Activated naive CD4-positive, alpha-beta T cell treated with anti-CD3 and anti-CD28 coated beads, Interleukin-2, amount 50 U/mL, for 24 hours (primary cell): Measurements from ENCODE around the gene TNFRSF13B.
"Not testable (repeated sequence)": the region's sequence is repeated elsewhere in the genome, so short reads cannot be mapped to it uniquely, and the experiment has no call there.

Source experiments
- H3K27ac Mint-ChIP-seq: one replicate; pipeline ENCODE4 v1.8.0; 2021; ENCODE audit warnings: mild to moderate bottlenecking, mixed read lengths
- H3K27me3 Mint-ChIP-seq: one replicate; pipeline ENCODE4 v1.8.0; 2021; ENCODE audit warnings: mixed read lengths
- H3K36me3 Mint-ChIP-seq: one replicate; pipeline ENCODE4 v1.8.0; 2021; ENCODE audit warnings: mixed read lengths
- H3K4me1 Mint-ChIP-seq: one replicate; pipeline ENCODE4 v1.8.0; 2021; ENCODE audit warnings: mixed read lengths
- H3K4me3 Mint-ChIP-seq: one replicate; pipeline ENCODE4 v1.8.0; 2021; ENCODE audit warnings: mild to moderate bottlenecking, mixed read lengths
- H3K9me3 Mint-ChIP-seq: one replicate; pipeline ENCODE4 v1.8.0; 2021; ENCODE audit warnings: mixed read lengths

Gene TNFRSF13B

GRCh38 chr17:16908273-16908672 lies 63.6 kb downstream of the TNFRSF13B start:
- Mint-ChIP-seq H3K27ac (no peak overlapping the region), H3K4me1 (peaks cover 61% of the 10 kb centered on the region), H3K4me3 (no peak overlapping the region), H3K9me3 (no peaks in the 10 kb centered on the region), H3K27me3 (no peaks in the 10 kb centered on the region), H3K36me3 (no peaks in the 10 kb centered on the region)

GRCh38 chr17:16906680-16907079 lies 65.2 kb downstream of the TNFRSF13B start:
- Mint-ChIP-seq H3K36me3 (no peaks in the 10 kb centered on the region), H3K27ac (no peak overlapping the region), H3K4me3 (no peak overlapping the region), H3K4me1 (peaks cover 47% of the 10 kb centered on the region), H3K9me3 (no peaks in the 10 kb centered on the region), H3K27me3 (peaks cover 2% of the 10 kb centered on the region)

GRCh38 chr17:16905593-16906191 lies 66.2 kb downstream of the TNFRSF13B start:
- Mint-ChIP-seq H3K4me3 (peak overlapping the region; percentile 20), H3K27me3 (peaks cover 2% of the 10 kb centered on the region), H3K4me1 (peaks cover 38% of the 10 kb centered on the region), H3K27ac (no peak overlapping the region), H3K36me3 (no peaks in the 10 kb centered on the region), H3K9me3 (no peaks in the 10 kb centered on the region)

- not testable (repeated sequence) for H3K4me3 Mint-ChIP-seq, H3K9me3 Mint-ChIP-seq, H3K27ac Mint-ChIP-seq, H3K36me3 Mint-ChIP-seq, H3K27me3 Mint-ChIP-seq
- peaks cover 27% of the 10 kb centered on the region for H3K4me1 Mint-ChIP-seq
Measured at GRCh38 chr17:16903070-16903469, 68.8 kb downstream of the TNFRSF13B start.

- peaks cover 2% of the 10 kb centered on the region for H3K27me3 Mint-ChIP-seq
- H3K36me3 Mint-ChIP-seq: no peaks in the 10 kb centered on the region
- no peak overlapping the region for H3K4me3 Mint-ChIP-seq
- H3K4me1 Mint-ChIP-seq: peaks cover 8% of the 10 kb centered on the region
- H3K27ac Mint-ChIP-seq: no peak overlapping the region
- no peaks in the 10 kb centered on the region for H3K9me3 Mint-ChIP-seq
Measured at GRCh38 chr17:16900288-16900882, 71.5 kb downstream of the TNFRSF13B start.

- not testable (repeated sequence) for H3K4me3 Mint-ChIP-seq, H3K9me3 Mint-ChIP-seq, H3K27ac Mint-ChIP-seq, H3K27me3 Mint-ChIP-seq, H3K36me3 Mint-ChIP-seq, H3K4me1 Mint-ChIP-seq
Measured at GRCh38 chr17:16897211-16897896, 74.6 kb downstream of the TNFRSF13B start.

- not testable (repeated sequence) for H3K36me3 Mint-ChIP-seq, H3K4me1 Mint-ChIP-seq, H3K9me3 Mint-ChIP-seq, H3K27me3 Mint-ChIP-seq, H3K4me3 Mint-ChIP-seq, H3K27ac Mint-ChIP-seq
Measured at GRCh38 chr17:16896235-16896634, 75.7 kb downstream of the TNFRSF13B start.

- not testable (repeated sequence) for H3K36me3 Mint-ChIP-seq, H3K27me3 Mint-ChIP-seq, H3K9me3 Mint-ChIP-seq, H3K27ac Mint-ChIP-seq, H3K4me3 Mint-ChIP-seq, H3K4me1 Mint-ChIP-seq
Measured at GRCh38 chr17:16893527-16893926, 78.4 kb downstream of the TNFRSF13B start.

- not testable (repeated sequence) for H3K36me3 Mint-ChIP-seq, H3K4me3 Mint-ChIP-seq, H3K27ac Mint-ChIP-seq, H3K9me3 Mint-ChIP-seq, H3K4me1 Mint-ChIP-seq, H3K27me3 Mint-ChIP-seq
Measured at GRCh38 chr17:16892876-16893454, 79.0 kb downstream of the TNFRSF13B start.

- no peaks in the 10 kb centered on the region for H3K27me3 Mint-ChIP-seq
- H3K4me3 Mint-ChIP-seq: no peak overlapping the region
- no peaks in the 10 kb centered on the region for H3K4me1 Mint-ChIP-seq
- no peak overlapping the region for H3K27ac Mint-ChIP-seq
- no peaks in the 10 kb centered on the region for H3K9me3 Mint-ChIP-seq
- no peaks in the 10 kb centered on the region for H3K36me3 Mint-ChIP-seq
Measured at GRCh38 chr17:16889088-16889465, 82.8 kb downstream of the TNFRSF13B start.
